Retinal pigment epithelial cell (primary cell): Measurements from ENCODE around the gene RTF1.

ENCODE experiments used
- DNase-seq: peaks from one replicate; pipeline ENCODE4 v3.0.0-alpha.2; 2010; ENCODE audit warnings: low read depth
- H3K4me3 ChIP-seq: 2 replicates; pipeline ENCODE4 v1.5.1; 2011; ENCODE audit warnings: mild to moderate bottlenecking, low read length, control low read depth, moderate library complexity
- CTCF ChIP-seq: conservative IDR thresholded peaks from 2 replicates; pipeline ENCODE4 v1.5.1; 2011; ENCODE audit warnings: low read depth, low read length, control low read depth, inconsistent platforms

The RTF1 gene

DNA sequence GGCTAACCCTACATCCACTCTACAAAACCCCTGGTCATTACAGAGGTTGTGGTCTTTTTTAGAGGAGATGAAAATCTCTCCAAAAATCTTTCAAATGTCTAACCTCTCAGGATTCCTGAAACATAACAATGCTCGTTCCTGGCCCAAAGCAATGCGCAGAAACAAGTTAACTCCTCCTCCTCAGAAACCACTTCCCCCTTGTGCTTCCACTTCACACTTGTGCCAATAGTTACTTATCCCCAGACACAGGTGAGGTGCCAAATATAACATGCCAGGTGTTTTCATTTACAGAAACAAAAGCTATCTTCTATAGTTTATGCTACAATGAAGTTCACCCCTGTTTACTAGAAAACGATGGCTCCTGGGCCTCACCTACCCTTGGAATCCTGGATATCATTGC lies 20.8 kb upstream of the RTF1 start:
- H3K4me3 ChIP-seq = no peak overlapping the region
- no peak for TF ChIP-seq CTCF
- DNase-seq = no peak

GRCh38 chr15:41401904-41402267 lies 15.0 kb upstream of the RTF1 start:
- peak overlapping the region; percentile 95 for H3K4me3 ChIP-seq
- no peak for TF ChIP-seq CTCF
- DNase-seq = no peak

- no peak overlapping the region for H3K4me3 ChIP-seq
- DNase-seq = no peak
Observed at GRCh38 chr15:41407341-41407740, 9.6 kb upstream of the RTF1 start.

DNA sequence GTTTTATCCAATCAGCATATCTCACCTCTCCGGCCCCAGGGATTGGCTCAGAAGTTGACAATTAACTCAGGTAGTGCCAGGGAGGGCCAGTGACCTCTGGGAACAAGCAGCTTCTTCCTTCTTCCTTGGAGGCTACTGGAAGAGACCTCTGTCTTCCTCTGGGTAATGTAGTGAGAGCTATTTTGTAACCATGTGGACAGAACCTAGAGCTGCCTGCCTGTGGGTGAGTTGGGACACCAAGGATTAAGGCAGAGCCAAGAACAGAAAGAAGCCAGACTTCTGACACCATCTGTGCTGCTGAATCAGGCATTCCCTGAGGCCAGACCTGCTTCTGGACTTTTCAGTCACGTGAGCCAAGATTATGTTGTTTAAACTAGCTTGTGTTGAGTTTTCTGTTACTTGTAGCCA lies 8.7 kb upstream of the RTF1 start:
- H3K4me3 ChIP-seq = no peak overlapping the region
- DNase-seq = peak; percentile 37
- no peak for TF ChIP-seq CTCF

More at GRCh38 chr15:41407341-41407740, 9.6 kb upstream of the RTF1 start:
- TF ChIP-seq CTCF = no peak

- no peak for DNase-seq
- no peak overlapping the region for H3K4me3 ChIP-seq
- TF ChIP-seq CTCF = no peak
Observed at GRCh38 chr15:41411031-41411430, 5.9 kb upstream of the RTF1 start.

GRCh38 chr15:41411441-41411840 lies 5.5 kb upstream of the RTF1 start:
- TF ChIP-seq CTCF = no peak
- no peak overlapping the region for H3K4me3 ChIP-seq
- no peak for DNase-seq

- H3K4me3 ChIP-seq = peak overlapping the region; percentile 84
- no peak for TF ChIP-seq CTCF
- DNase-seq = no peak
Observed at GRCh38 chr15:41416128-41416741, 660 bp upstream of the RTF1 start.
